ENCODE data around the gene TTLL11. TPM values are rescaled to one million over a fixed set of nuclear protein-coding genes. Genes with fewer than 3 reads are reported as not detected.

The TTLL11 gene
- polyA plus RNA-seq, 1 donor from 2014 or later = 8.0 TPM

GRCh38 chr9:122076117-122076516 is 17.0 kb downstream of the TTLL11 start:
- no peaks in the 10 kb centered on the region for H3K27me3 ChIP-seq (ENCODE audit: insufficient read depth, low read depth, low read length)
- no peak overlapping the region for H3K27ac ChIP-seq (ENCODE audit: low read length)
- H3K9me3 ChIP-seq (ENCODE audit: low read length) = no peaks in the 10 kb centered on the region
- H3F3A ChIP-seq (ENCODE audit: insufficient read depth, low read length, poor library complexity, severe bottlenecking) = no peaks in the 10 kb centered on the region
- H4K20me1 ChIP-seq (ENCODE audit: insufficient read depth) = no peaks in the 10 kb centered on the region
- H3K9me2 ChIP-seq (ENCODE audit: insufficient read depth, low read length) = no peaks in the 10 kb centered on the region
- H3K4me2 ChIP-seq (ENCODE audit: low read length) = no peak overlapping the region
- no peak overlapping the region for H2AFZ ChIP-seq (ENCODE audit: low read depth, low read length)
- no peak overlapping the region for H3K9ac ChIP-seq (ENCODE audit: low read length)
- no peak for TF ChIP-seq TAF1 (IDR thresholded peaks at IDR 0.05; ENCODE audit: low read depth)
- H3K4me3 ChIP-seq (ENCODE audit: low read length) = no peak overlapping the region
- H3K36me3 ChIP-seq (ENCODE audit: insufficient read depth, low read length) = no peaks in the 10 kb centered on the region
- no peaks in the 10 kb centered on the region for H3K79me2 ChIP-seq (replicated peaks; ENCODE audit: insufficient read depth, low read length)

- no peak overlapping the region for H3K9ac ChIP-seq (ENCODE audit: low read length)
- no peak overlapping the region for H3K27ac ChIP-seq (ENCODE audit: low read length)
- no peaks in the 10 kb centered on the region for H3K9me3 ChIP-seq (ENCODE audit: low read length)
- no peaks in the 10 kb centered on the region for H3K9me2 ChIP-seq (ENCODE audit: insufficient read depth, low read length)
- H4K20me1 ChIP-seq (ENCODE audit: insufficient read depth) = no peaks in the 10 kb centered on the region
- H3K27me3 ChIP-seq (ENCODE audit: insufficient read depth, low read depth, low read length) = no peaks in the 10 kb centered on the region
- no peak overlapping the region for H3K4me2 ChIP-seq (ENCODE audit: low read length)
- no peaks in the 10 kb centered on the region for H3F3A ChIP-seq (ENCODE audit: insufficient read depth, low read length, poor library complexity, severe bottlenecking)
- H3K36me3 ChIP-seq (ENCODE audit: insufficient read depth, low read length) = no peaks in the 10 kb centered on the region
- TF ChIP-seq REST (IDR thresholded peaks at IDR 0.05; ENCODE audit: borderline replicate concordance) = no peak
- no peak for TF ChIP-seq EP300 (conservative IDR thresholded peaks at IDR 0.05; ENCODE audit: poor library complexity, severe bottlenecking)
- TF ChIP-seq EZH2 (IDR thresholded peaks at IDR 0.05; ENCODE audit: borderline replicate concordance, insufficient read depth, low read length, poor library complexity, severe bottlenecking) = no peak
- no peak for TF ChIP-seq CTCF (IDR thresholded peaks at IDR 0.05; ENCODE audit: poor library complexity, severe bottlenecking)
- TF ChIP-seq TAF1 (IDR thresholded peaks at IDR 0.05; ENCODE audit: low read depth) = no peak
- no peak for TF ChIP-seq MXI1 (conservative IDR thresholded peaks at IDR 0.05; ENCODE audit: poor library complexity, severe bottlenecking)
- TF ChIP-seq POLR2AphosphoS5 (IDR thresholded peaks at IDR 0.05) = no peak
- no peak for TF ChIP-seq RAD21 (conservative IDR thresholded peaks at IDR 0.05)
- TF ChIP-seq SMC3 (conservative IDR thresholded peaks at IDR 0.05; ENCODE audit: poor library complexity) = no peak
- no peaks in the 10 kb centered on the region for H3K79me2 ChIP-seq (replicated peaks; ENCODE audit: insufficient read depth, low read length)
- no peak overlapping the region for H2AFZ ChIP-seq (ENCODE audit: low read depth, low read length)
- no peak overlapping the region for H3K4me3 ChIP-seq (ENCODE audit: low read length)
Observed at GRCh38 chr9:122075135-122076030, 17.7 kb downstream of the TTLL11 start.
